ENCODE results near the gene IL12RB1.
A peak's percentile ranks its signal among the peaks of the same experiment; 100 is the strongest.

The IL12RB1 gene

DNA sequence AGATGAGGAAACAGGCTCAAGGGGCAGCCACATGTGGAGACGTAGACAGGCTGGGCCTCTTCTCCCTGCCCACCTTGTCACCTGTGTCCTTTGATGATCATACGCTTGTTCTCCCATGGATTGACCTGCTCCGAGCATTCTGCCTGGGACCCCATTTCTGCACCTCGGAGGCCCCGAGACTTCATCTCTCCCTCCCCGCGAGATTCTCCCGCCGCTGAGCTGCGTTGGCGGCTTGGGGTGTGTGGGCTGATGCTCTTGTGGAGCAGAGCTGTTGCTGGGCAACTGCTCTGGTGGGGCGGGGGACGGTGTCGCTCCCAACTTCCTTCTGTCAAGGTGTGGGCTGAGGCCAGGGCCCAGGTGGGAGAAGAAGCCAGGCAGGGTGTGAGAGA is 33.0 kb upstream of the IL12RB1 start:
- H3K4me1 ChIP-seq (ENCODE audit: low read depth, poor library complexity, severe bottlenecking): peaks cover 28% of the 10 kb centered on the region
- H3K36me3 ChIP-seq (ENCODE audit: insufficient read depth): no peaks in the 10 kb centered on the region
- H3K79me2 ChIP-seq (ENCODE audit: insufficient read depth, low read depth): no peaks in the 10 kb centered on the region
- no peak overlapping the region for H3K9ac ChIP-seq
- no peak overlapping the region for H3K4me3 ChIP-seq (IDR thresholded peaks at IDR 0.05; ENCODE audit: insufficient read depth, low read depth, low read length)
- no peak overlapping the region for H3K27ac ChIP-seq
- peak overlapping the region; percentile 89 for H3K4me2 ChIP-seq
- TF ChIP-seq, protein P1, sequence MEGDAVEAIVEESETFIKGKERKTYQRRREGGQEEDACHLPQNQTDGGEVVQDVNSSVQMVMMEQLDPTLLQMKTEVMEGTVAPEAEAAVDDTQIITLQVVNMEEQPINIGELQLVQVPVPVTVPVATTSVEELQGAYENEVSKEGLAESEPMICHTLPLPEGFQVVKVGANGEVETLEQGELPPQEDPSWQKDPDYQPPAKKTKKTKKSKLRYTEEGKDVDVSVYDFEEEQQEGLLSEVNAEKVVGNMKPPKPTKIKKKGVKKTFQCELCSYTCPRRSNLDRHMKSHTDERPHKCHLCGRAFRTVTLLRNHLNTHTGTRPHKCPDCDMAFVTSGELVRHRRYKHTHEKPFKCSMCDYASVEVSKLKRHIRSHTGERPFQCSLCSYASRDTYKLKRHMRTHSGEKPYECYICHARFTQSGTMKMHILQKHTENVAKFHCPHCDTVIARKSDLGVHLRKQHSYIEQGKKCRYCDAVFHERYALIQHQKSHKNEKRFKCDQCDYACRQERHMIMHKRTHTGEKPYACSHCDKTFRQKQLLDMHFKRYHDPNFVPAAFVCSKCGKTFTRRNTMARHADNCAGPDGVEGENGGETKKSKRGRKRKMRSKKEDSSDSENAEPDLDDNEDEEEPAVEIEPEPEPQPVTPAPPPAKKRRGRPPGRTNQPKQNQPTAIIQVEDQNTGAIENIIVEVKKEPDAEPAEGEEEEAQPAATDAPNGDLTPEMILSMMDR (conservative IDR thresholded peaks at IDR 0.05; ENCODE audit: low read depth, low read length): no peak
- H2AFZ ChIP-seq (ENCODE audit: low read depth): no peak overlapping the region
- no peaks in the 10 kb centered on the region for H3K27me3 ChIP-seq (ENCODE audit: insufficient read depth, low read depth)
- no peaks in the 10 kb centered on the region for H4K20me1 ChIP-seq (ENCODE audit: insufficient read depth)

DNA sequence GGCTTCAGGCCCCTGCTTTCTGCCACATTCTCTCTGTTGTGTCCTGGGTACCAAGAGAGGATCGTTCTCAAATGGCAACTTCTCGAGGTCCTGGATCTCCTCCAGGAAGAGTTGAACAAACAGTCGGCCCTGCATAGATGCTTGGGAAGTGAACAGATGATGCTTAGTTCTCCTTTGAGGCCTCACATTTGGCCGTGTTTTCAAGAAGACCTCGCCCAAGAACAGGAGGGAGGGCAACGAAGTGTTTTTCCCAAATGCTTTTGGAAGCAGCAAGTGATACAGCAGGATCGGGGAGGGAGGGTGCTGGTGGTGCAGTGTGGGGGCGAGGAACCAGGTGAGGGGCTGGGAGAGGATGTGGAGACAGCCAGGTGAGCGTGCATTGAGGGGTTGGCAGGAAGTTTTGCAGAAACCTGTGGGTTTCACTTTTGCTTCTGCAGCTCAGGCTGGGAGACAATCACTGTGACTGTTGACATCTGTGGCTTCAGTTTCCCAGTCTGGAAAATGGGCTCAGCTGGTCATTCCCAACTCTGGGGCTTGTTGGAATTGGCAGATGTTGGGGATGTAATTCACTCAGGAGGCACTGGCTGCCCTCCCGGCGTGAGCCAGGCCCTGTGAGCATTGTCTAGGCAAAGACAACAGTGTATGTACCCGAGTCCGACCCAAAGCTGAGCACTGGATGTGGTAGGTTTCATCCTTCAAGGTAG is 32.4 kb upstream of the IL12RB1 start:
- Histone ChIP-seq H2AFZ (ENCODE audit: low read depth) (peak overlapping the region; percentile 25; the same call in 1 of the 2 replicates), H3K4me3 (IDR thresholded peaks at IDR 0.05; ENCODE audit: insufficient read depth, low read depth, low read length) (no peak overlapping the region), H3K27ac (peak overlapping the region; percentile 11; the same call in 1 of the 2 replicates), H3K4me2 (peak overlapping the region; percentile 89), H3K9ac (peak overlapping the region; percentile 53; the same call in 1 of the 2 replicates), H3K4me1 (ENCODE audit: low read depth, poor library complexity, severe bottlenecking) (peaks cover 28% of the 10 kb centered on the region), H3K79me2 (ENCODE audit: insufficient read depth, low read depth) (no peaks in the 10 kb centered on the region), H4K20me1 (ENCODE audit: insufficient read depth) (no peaks in the 10 kb centered on the region), H3K36me3 (ENCODE audit: insufficient read depth) (no peaks in the 10 kb centered on the region), H3K27me3 (ENCODE audit: insufficient read depth, low read depth) (no peaks in the 10 kb centered on the region)
- TF ChIP-seq, protein P1 (conservative IDR thresholded peaks at IDR 0.05; ENCODE audit: low read depth, low read length): no peak

- Histone ChIP-seq H3K4me1 (ENCODE audit: low read depth, poor library complexity, severe bottlenecking) (peaks cover 28% of the 10 kb centered on the region), H2AFZ (ENCODE audit: low read depth) (peak overlapping the region; percentile 76), H4K20me1 (ENCODE audit: insufficient read depth) (no peaks in the 10 kb centered on the region), H3K9ac (peak overlapping the region; percentile 53; the same call in 1 of the 2 replicates), H3K79me2 (ENCODE audit: insufficient read depth, low read depth) (no peaks in the 10 kb centered on the region), H3K27me3 (ENCODE audit: insufficient read depth, low read depth) (no peaks in the 10 kb centered on the region), H3K27ac (peak overlapping the region; percentile 11; the same call in 1 of the 2 replicates), H3K36me3 (ENCODE audit: insufficient read depth) (no peaks in the 10 kb centered on the region), H3K4me3 (IDR thresholded peaks at IDR 0.05; ENCODE audit: insufficient read depth, low read depth, low read length) (no peak overlapping the region), H3K4me2 (peak overlapping the region; percentile 89)
- TF ChIP-seq, protein P1 (conservative IDR thresholded peaks at IDR 0.05; ENCODE audit: low read depth, low read length): no peak
These were observed 31.8 kb upstream of the IL12RB1 start for GRCh38 chr19:18118420-18119012.

- Histone ChIP-seq H4K20me1 (ENCODE audit: insufficient read depth) (no peaks in the 10 kb centered on the region), H2AFZ (ENCODE audit: low read depth) (peak overlapping the region; percentile 76), H3K36me3 (ENCODE audit: insufficient read depth) (no peaks in the 10 kb centered on the region), H3K79me2 (ENCODE audit: insufficient read depth, low read depth) (no peaks in the 10 kb centered on the region), H3K9ac (peak overlapping the region; percentile 53), H3K4me2 (peak overlapping the region; percentile 92), H3K27me3 (ENCODE audit: insufficient read depth, low read depth) (no peaks in the 10 kb centered on the region), H3K27ac (no peak overlapping the region), H3K4me1 (ENCODE audit: low read depth, poor library complexity, severe bottlenecking) (peaks cover 30% of the 10 kb centered on the region), H3K4me3 (IDR thresholded peaks at IDR 0.05; ENCODE audit: insufficient read depth, low read depth, low read length) (no peak overlapping the region)
- TF ChIP-seq, protein P1 (conservative IDR thresholded peaks at IDR 0.05; ENCODE audit: low read depth, low read length): no peak
These were observed 31.1 kb upstream of the IL12RB1 start for GRCh38 chr19:18117692-18118378.

Data from KMS-11 (cell line).